Tibial artery (tissue), 4 donors: Measurements from ENCODE around the gene PSMA3.

Experiments
- DNase-seq, 2 donors: peaks; one replicate each; pipeline ENCODE4 v3.0.0-alpha.2; 2019
- H3K27ac ChIP-seq, 2 donors: fragments of 200-600 bp; sonication (generic) in 1 of 2; 1 replicate in 1 of 2; 2 replicates in 1 of 2; pipeline ENCODE4 v1.5.1; 2018 to 2019; ENCODE audit warnings: mild to moderate bottlenecking in 1 of 2
- H3K27me3 ChIP-seq, 2 donors: fragments of 200-600 bp; sonication (generic) in 1 of 2; one replicate each; pipeline versions ENCODE4 v1.5.1 to v1.6.0; 2016 to 2019
- H3K36me3 ChIP-seq, 3 donors: fragments of 200-600 bp; sonication (generic) in 2 of 3; one replicate each; pipeline ENCODE4 v1.5.1; 2016 to 2019; ENCODE audit warnings: mild to moderate bottlenecking in 2 of 3
- H3K4me1 ChIP-seq, 4 donors: fragments of 200-600 bp; sonication (generic) in 2 of 4; 1 replicate in 3 of 4; 2 replicates in 1 of 4; pipeline ENCODE4 v1.5.1; 2016 to 2019
- H3K4me3 ChIP-seq, 2 donors: fragments of 200-600 bp; sonication (generic) in 1 of 2; 1 replicate in 1 of 2; 2 replicates in 1 of 2; pipeline ENCODE4 v1.5.1; 2018 to 2019; ENCODE audit warnings: mild to moderate bottlenecking in 2 of 2
- H3K9me3 ChIP-seq, 3 donors: fragments of 200-600 bp; sonication (generic) in 1 of 3; one replicate each; pipeline ENCODE4 v1.5.1; 2016 to 2019
- CTCF ChIP-seq, 2 experiments: fragments of 200-600 bp in 1 of 2; fragments of 450-650 bp in 1 of 2; IDR thresholded peaks; one replicate each; pipeline ENCODE4 v1.5.1; 2017 to 2019; ENCODE audit warnings: antibody characterized with exemption in 2 of 2, mild to moderate bottlenecking in 1 of 2, moderate library complexity in 1 of 2
- intact Hi-C: fragments of 100-400 bp; cut with DNase I; formaldehyde crosslinking; loops from one replicate; pipeline ENCODE4 v1.15.0; 2023; ENCODE audit warnings: low total_unique reads

PSMA3 gene

GRCh38 chr14:58244556-58245387 is at the start of gene PSMA3:
Gene PSMA3, plus strand, starts transcription at chr14:58244843. Its CDS starts 78 bp downstream, at chr14:58244921.
- Histone ChIP-seq H3K9me3 (no peaks in the 10 kb centered on the region), H3K4me3 (peak within 1 kb of the TSS; percentile 77 to 80), H3K4me1 (peaks cover 0 to 27% (median 18%) of the 10 kb centered on the region in 4 donors), H3K27me3 (no peaks in the 10 kb centered on the region), H3K36me3 (peaks cover 10 to 18% (median 11%) of the 10 kb centered on the region in 3 donors), H3K27ac (peak within 1 kb of the TSS; percentile 92 to 93)
- intact Hi-C loops, result loop anchor here (5.0 kb wide), 1 partner anchor 53 kb away; the partner anchor contains the start of gene ARID4A
- TF ChIP-seq CTCF (IDR thresholded peaks at IDR 0.05), result no peak
- DNase-seq, result peak; percentile 99

GRCh38 chr14:58196198-58196597 is 48.4 kb upstream of the PSMA3 start:
- no peak for TF ChIP-seq CTCF (IDR thresholded peaks at IDR 0.05)
- H3K9me3 ChIP-seq, result no peaks in the 10 kb centered on the region
- no peaks in the 10 kb centered on the region for H3K27me3 ChIP-seq
- no peak overlapping the region for H3K4me3 ChIP-seq
- no peak for DNase-seq
- intact Hi-C loops, result loop anchor here (10.0 kb wide), 1 partner anchor 931 kb away; the partner anchor contains the start of genes AP5M1 and EXOC5
- no peaks in the 10 kb centered on the region for H3K36me3 ChIP-seq
- peaks cover 0 to 17% (median 6%) of the 10 kb centered on the region in 4 donors for H3K4me1 ChIP-seq
- H3K27ac ChIP-seq, result no peak overlapping the region

- no peak for TF ChIP-seq CTCF (IDR thresholded peaks at IDR 0.05)
- H3K4me3 ChIP-seq, result no peak overlapping the region
These were observed 46.6 kb upstream of the PSMA3 start for GRCh38 chr14:58198086-58198485.

GRCh38 chr14:58199726-58200479 is 44.7 kb upstream of the PSMA3 start, which contains the start of gene ACTR10:
Gene ACTR10, plus strand, starts transcription at chr14:58200149. Its CDS starts 69 bp downstream, at chr14:58200218.
- peak within 1 kb of the TSS; percentile 79 to 86 for H3K4me3 ChIP-seq
- H3K9me3 ChIP-seq, result no peaks in the 10 kb centered on the region
- H3K36me3 ChIP-seq, result peaks cover 0 to 13% (median 6%) of the 10 kb centered on the region in 3 donors
- DNase-seq, result peak; percentile 81 to 90
- intact Hi-C loops, result loop anchor here (10.0 kb wide), 1 partner anchor 935 kb away; the partner anchor contains the start of genes AP5M1 and EXOC5
- peaks cover 0 to 29% (median 13%) of the 10 kb centered on the region in 4 donors for H3K4me1 ChIP-seq
- no peak for TF ChIP-seq CTCF (IDR thresholded peaks at IDR 0.05)
- peak within 1 kb of the TSS; percentile 88 to 93 for H3K27ac ChIP-seq
- H3K27me3 ChIP-seq, result no peaks in the 10 kb centered on the region

More at GRCh38 chr14:58198086-58198485, 46.6 kb upstream of the PSMA3 start:
- Histone ChIP-seq H3K9me3 (no peaks in the 10 kb centered on the region), H3K27ac (no peak overlapping the region), H3K4me1 (peaks cover 0 to 35% (median 13%) of the 10 kb centered on the region in 4 donors), H3K27me3 (no peaks in the 10 kb centered on the region), H3K36me3 (no peaks in the 10 kb centered on the region)
- DNase-seq, result no peak
- intact Hi-C loops, result loop anchor here (10.0 kb wide), 1 partner anchor 933 kb away; the partner anchor contains the start of genes AP5M1 and EXOC5

GRCh38 chr14:58200480-58200841 is 44.2 kb upstream of the PSMA3 start:
- intact Hi-C loops, result no loop called here
- H3K4me1 ChIP-seq, result peaks cover 0 to 29% (median 13%) of the 10 kb centered on the region in 4 donors
- TF ChIP-seq CTCF (IDR thresholded peaks at IDR 0.05), result no peak

More at GRCh38 chr14:58200480-58200841, 44.2 kb upstream of the PSMA3 start:
- Histone ChIP-seq H3K27me3 (no peaks in the 10 kb centered on the region), H3K4me3 (peak overlapping the region; percentile 79 to 86), H3K36me3 (peaks cover 0 to 19% (median 6%) of the 10 kb centered on the region in 3 donors), H3K27ac (peak overlapping the region; percentile 88 to 93), H3K9me3 (no peaks in the 10 kb centered on the region)
- no peak for DNase-seq
